Measurements from ENCODE around the gene NPC1L1.

Gene NPC1L1

GRCh38 chr7:44541028-44541869, at the start of gene NPC1L1:
Gene NPC1L1, minus strand, starts transcription at chr7:44541330. Its CDS starts 71 bp downstream, at chr7:44541259.
- Mint-ChIP-seq H3K4me3 (no peak within 1 kb of the TSS), H3K9me3 (no peaks in the 10 kb centered on the region), H3K36me3 (ENCODE audit: low read depth) (no peaks in the 10 kb centered on the region), H3K4me1 (ENCODE audit: low read depth) (no peaks in the 10 kb centered on the region), H3K27ac (no peak within 1 kb of the TSS), H3K27me3 (ENCODE audit: low read depth) (no peaks in the 10 kb centered on the region)
- no peak for DNase-seq (ENCODE audit: low spot score)

- H3K27me3 Mint-ChIP-seq (ENCODE audit: low read depth) = peaks cover 4% of the 10 kb centered on the region
- no peaks in the 10 kb centered on the region for H3K36me3 Mint-ChIP-seq (ENCODE audit: low read depth)
- DNase-seq (ENCODE audit: low spot score) = no peak
Measured at GRCh38 chr7:44590910-44591309, 49.8 kb upstream of the NPC1L1 start.

GRCh38 chr7:44587843-44588711, 46.9 kb upstream of the NPC1L1 start:
- peaks cover 7% of the 10 kb centered on the region for H3K4me1 Mint-ChIP-seq (ENCODE audit: low read depth)
- no peaks in the 10 kb centered on the region for H3K9me3 Mint-ChIP-seq
- H3K27ac Mint-ChIP-seq = no peak overlapping the region
- no peak overlapping the region for H3K4me3 Mint-ChIP-seq
- H3K36me3 Mint-ChIP-seq (ENCODE audit: low read depth) = no peaks in the 10 kb centered on the region
- peak; percentile 40 for DNase-seq (ENCODE audit: low spot score)
- H3K27me3 Mint-ChIP-seq (ENCODE audit: low read depth) = peaks cover 9% of the 10 kb centered on the region

More at GRCh38 chr7:44590910-44591309, 49.8 kb upstream of the NPC1L1 start:
- Mint-ChIP-seq H3K4me1 (ENCODE audit: low read depth) (peaks cover 7% of the 10 kb centered on the region), H3K4me3 (no peak overlapping the region), H3K27ac (no peak overlapping the region), H3K9me3 (no peaks in the 10 kb centered on the region)

GRCh38 chr7:44583146-44583865, 42.2 kb upstream of the NPC1L1 start:
- peaks cover 8% of the 10 kb centered on the region for H3K27me3 Mint-ChIP-seq (ENCODE audit: low read depth)
- H3K4me1 Mint-ChIP-seq (ENCODE audit: low read depth) = peaks cover 24% of the 10 kb centered on the region
- H3K9me3 Mint-ChIP-seq = no peaks in the 10 kb centered on the region
- peak overlapping the region; percentile 93 for H3K4me3 Mint-ChIP-seq
- peak overlapping the region; percentile 89 for H3K27ac Mint-ChIP-seq
- H3K36me3 Mint-ChIP-seq (ENCODE audit: low read depth) = peaks cover 21% of the 10 kb centered on the region
- DNase-seq (ENCODE audit: low spot score) = no peak

GRCh38 chr7:44581879-44582603, 40.9 kb upstream of the NPC1L1 start, which contains the start of gene TMED4:
Gene TMED4, minus strand, starts transcription at chr7:44582231. Its CDS starts 25 bp downstream, at chr7:44582206.
- H3K36me3 Mint-ChIP-seq (ENCODE audit: low read depth) = peaks cover 22% of the 10 kb centered on the region
- DNase-seq (ENCODE audit: low spot score) = peak; percentile 100
- peaks cover 8% of the 10 kb centered on the region for H3K27me3 Mint-ChIP-seq (ENCODE audit: low read depth)
- H3K9me3 Mint-ChIP-seq = no peaks in the 10 kb centered on the region
- H3K27ac Mint-ChIP-seq = peak within 1 kb of the TSS; percentile 89
- peaks cover 19% of the 10 kb centered on the region for H3K4me1 Mint-ChIP-seq (ENCODE audit: low read depth)
- peak within 1 kb of the TSS; percentile 93 for H3K4me3 Mint-ChIP-seq

- H3K4me3 Mint-ChIP-seq = peak overlapping the region; percentile 93
- H3K4me1 Mint-ChIP-seq (ENCODE audit: low read depth) = peaks cover 20% of the 10 kb centered on the region
- no peaks in the 10 kb centered on the region for H3K9me3 Mint-ChIP-seq
- DNase-seq (ENCODE audit: low spot score) = peak; percentile 41
- H3K27me3 Mint-ChIP-seq (ENCODE audit: low read depth) = peaks cover 8% of the 10 kb centered on the region
- H3K27ac Mint-ChIP-seq = peak overlapping the region; percentile 85
- H3K36me3 Mint-ChIP-seq (ENCODE audit: low read depth) = peaks cover 23% of the 10 kb centered on the region
Measured at GRCh38 chr7:44580945-44581878, 40.1 kb upstream of the NPC1L1 start.

- Mint-ChIP-seq H3K9me3 (no peaks in the 10 kb centered on the region), H3K27ac (no peak overlapping the region), H3K4me1 (ENCODE audit: low read depth) (peaks cover 39% of the 10 kb centered on the region), H3K27me3 (ENCODE audit: low read depth) (no peaks in the 10 kb centered on the region), H3K4me3 (peak overlapping the region; percentile 3), H3K36me3 (ENCODE audit: low read depth) (peaks cover 57% of the 10 kb centered on the region)
- no peak for DNase-seq (ENCODE audit: low spot score)
Measured at GRCh38 chr7:44576228-44576627, 35.1 kb upstream of the NPC1L1 start.

- H3K9me3 Mint-ChIP-seq = no peaks in the 10 kb centered on the region
Measured at GRCh38 chr7:44575054-44575453, 33.9 kb upstream of the NPC1L1 start.

GRCh38 chr7:44574287-44574872, 33.2 kb upstream of the NPC1L1 start:
- Mint-ChIP-seq H3K27me3 (ENCODE audit: low read depth) (no peaks in the 10 kb centered on the region), H3K36me3 (ENCODE audit: low read depth) (peaks cover 59% of the 10 kb centered on the region)

More at GRCh38 chr7:44575054-44575453, 33.9 kb upstream of the NPC1L1 start:
- H3K4me3 Mint-ChIP-seq = peak overlapping the region; percentile 99
- peaks cover 59% of the 10 kb centered on the region for H3K36me3 Mint-ChIP-seq (ENCODE audit: low read depth)
- no peak for DNase-seq (ENCODE audit: low spot score)
- no peaks in the 10 kb centered on the region for H3K27me3 Mint-ChIP-seq (ENCODE audit: low read depth)
- H3K27ac Mint-ChIP-seq = peak overlapping the region; percentile 95
- peaks cover 33% of the 10 kb centered on the region for H3K4me1 Mint-ChIP-seq (ENCODE audit: low read depth)

GRCh38 chr7:44573464-44574286, 32.5 kb upstream of the NPC1L1 start, which contains the start of gene DDX56:
Gene DDX56, minus strand, starts transcription at chr7:44573908. Its CDS starts 13 bp downstream, at chr7:44573895.
- Mint-ChIP-seq H3K4me1 (ENCODE audit: low read depth) (peaks cover 28% of the 10 kb centered on the region), H3K4me3 (peak within 1 kb of the TSS; percentile 99), H3K36me3 (ENCODE audit: low read depth) (peaks cover 60% of the 10 kb centered on the region), H3K9me3 (no peaks in the 10 kb centered on the region), H3K27me3 (ENCODE audit: low read depth) (no peaks in the 10 kb centered on the region), H3K27ac (peak within 1 kb of the TSS; percentile 95)
- DNase-seq (ENCODE audit: low spot score) = peak; percentile 94

More at GRCh38 chr7:44574287-44574872, 33.2 kb upstream of the NPC1L1 start:
- DNase-seq (ENCODE audit: low spot score) = no peak
- Mint-ChIP-seq H3K4me1 (ENCODE audit: low read depth) (peaks cover 29% of the 10 kb centered on the region), H3K4me3 (peak overlapping the region; percentile 99), H3K9me3 (no peaks in the 10 kb centered on the region), H3K27ac (peak overlapping the region; percentile 95)

- H3K36me3 Mint-ChIP-seq (ENCODE audit: low read depth) = peaks cover 63% of the 10 kb centered on the region
- H3K4me3 Mint-ChIP-seq = peak overlapping the region; percentile 99
- no peaks in the 10 kb centered on the region for H3K27me3 Mint-ChIP-seq (ENCODE audit: low read depth)
- peaks cover 28% of the 10 kb centered on the region for H3K4me1 Mint-ChIP-seq (ENCODE audit: low read depth)
- DNase-seq (ENCODE audit: low spot score) = no peak
- peak overlapping the region; percentile 95 for H3K27ac Mint-ChIP-seq
- H3K9me3 Mint-ChIP-seq = no peaks in the 10 kb centered on the region
Measured at GRCh38 chr7:44572771-44573170, 31.6 kb upstream of the NPC1L1 start.

All from T-helper 2 cell treated with Interferon-gamma antibody and Interleukin-4, amounts not matched to agents 5 μg/mL and 100 μg/mL, for 36 hours (primary cell).